Measurements from ENCODE around the gene SPOUT1.
"Not testable (repeated sequence)": the region's sequence is repeated elsewhere in the genome, so short reads cannot be mapped to it uniquely, and the experiment has no call there.

Gene SPOUT1

GRCh38 chr9:128809831-128810230, 19.8 kb downstream of the SPOUT1 start:
- no peak for DNase-seq

GRCh38 chr9:128809036-128809599, 20.5 kb downstream of the SPOUT1 start:
- DNase-seq = no peak

GRCh38 chr9:128808543-128808942, 21.1 kb downstream of the SPOUT1 start:
- no peak for DNase-seq

DNA sequence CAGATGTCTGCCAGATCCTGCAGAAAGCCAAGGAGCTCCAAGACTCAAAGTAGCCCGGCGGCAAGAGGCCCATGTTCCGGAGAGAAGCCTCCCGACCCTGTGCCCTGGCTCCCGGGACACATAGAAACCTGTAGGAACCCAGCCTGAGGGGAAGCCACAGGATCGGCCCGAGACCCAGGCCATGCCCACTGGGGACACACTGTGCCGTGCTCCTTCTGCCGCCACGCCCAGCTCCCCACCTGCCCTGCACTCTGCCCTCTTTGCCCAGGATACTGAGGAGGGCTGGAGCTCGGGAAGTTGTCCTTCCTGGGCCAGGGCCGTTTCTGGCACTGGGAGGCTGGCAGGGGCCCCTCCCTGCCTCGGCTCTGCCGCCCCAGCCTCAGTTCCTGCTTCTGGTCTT, 21.8 kb downstream of the SPOUT1 start:
- no peak for DNase-seq

DNA sequence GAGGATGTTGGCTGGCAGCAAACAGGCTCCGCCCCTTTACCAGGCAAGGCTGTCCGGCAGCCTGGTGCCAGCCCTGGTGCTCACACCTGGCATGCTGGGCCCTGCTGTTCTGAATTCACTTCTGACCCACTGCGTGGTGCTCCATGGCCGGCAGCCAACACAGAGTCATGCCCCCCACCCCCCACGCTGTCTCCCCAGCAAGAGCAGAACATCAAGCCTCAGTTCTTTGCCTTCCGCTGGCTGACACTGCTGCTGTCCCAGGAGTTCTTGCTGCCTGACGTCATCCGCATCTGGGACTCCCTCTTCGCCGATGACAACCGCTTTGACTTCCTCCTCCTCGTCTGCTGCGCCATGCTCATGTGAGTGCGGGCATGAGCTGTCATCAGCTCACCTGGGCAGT, 23.9 kb downstream of the SPOUT1 start:
- no peak for DNase-seq

- DNase-seq = no peak
These were observed 27.1 kb downstream of the SPOUT1 start for GRCh38 chr9:128802482-128802881.

DNA sequence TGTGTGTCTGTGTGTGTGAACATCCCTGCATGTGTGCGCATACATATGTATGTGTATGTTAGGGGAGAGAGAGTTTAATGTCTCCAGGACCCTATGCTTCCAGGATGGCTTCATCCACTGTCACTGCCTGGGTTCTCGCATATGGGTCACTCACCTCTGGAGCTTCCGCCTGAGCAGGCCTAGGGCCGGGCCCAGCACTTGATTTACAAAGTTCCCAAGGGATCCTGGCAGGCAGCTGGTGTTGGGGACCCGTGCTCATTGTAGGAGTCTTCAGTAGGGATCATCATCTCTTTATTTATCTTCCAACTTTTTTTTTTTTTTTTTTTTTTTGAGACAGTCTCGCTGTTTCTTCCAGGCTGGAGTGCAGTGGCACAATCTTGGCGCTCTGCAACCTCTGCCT, 29.5 kb downstream of the SPOUT1 start:
- no peak for DNase-seq

- DNase-seq = no peak
These were observed 30.7 kb downstream of the SPOUT1 start for GRCh38 chr9:128798896-128799295.

DNA sequence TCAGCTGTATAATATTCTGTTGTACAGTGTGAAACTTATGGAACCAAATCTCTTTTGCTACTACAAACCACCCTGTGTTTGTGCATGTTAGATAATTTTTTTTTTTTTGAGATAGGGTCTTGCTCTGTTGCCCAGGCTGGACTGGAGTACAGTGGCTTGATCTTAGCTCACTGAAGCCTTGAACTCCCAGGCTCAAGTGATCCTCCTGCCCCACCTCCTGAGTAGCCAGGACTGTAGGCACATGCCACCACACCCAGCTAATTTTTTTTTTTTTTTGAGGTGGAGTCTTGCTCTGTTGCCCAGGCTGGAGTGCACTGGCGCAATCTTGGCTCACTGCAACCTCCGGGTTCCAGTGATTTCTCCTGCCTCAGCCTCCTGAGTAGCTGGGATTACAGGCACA, 34.6 kb downstream of the SPOUT1 start:
- not testable (repeated sequence) for DNase-seq

DNA sequence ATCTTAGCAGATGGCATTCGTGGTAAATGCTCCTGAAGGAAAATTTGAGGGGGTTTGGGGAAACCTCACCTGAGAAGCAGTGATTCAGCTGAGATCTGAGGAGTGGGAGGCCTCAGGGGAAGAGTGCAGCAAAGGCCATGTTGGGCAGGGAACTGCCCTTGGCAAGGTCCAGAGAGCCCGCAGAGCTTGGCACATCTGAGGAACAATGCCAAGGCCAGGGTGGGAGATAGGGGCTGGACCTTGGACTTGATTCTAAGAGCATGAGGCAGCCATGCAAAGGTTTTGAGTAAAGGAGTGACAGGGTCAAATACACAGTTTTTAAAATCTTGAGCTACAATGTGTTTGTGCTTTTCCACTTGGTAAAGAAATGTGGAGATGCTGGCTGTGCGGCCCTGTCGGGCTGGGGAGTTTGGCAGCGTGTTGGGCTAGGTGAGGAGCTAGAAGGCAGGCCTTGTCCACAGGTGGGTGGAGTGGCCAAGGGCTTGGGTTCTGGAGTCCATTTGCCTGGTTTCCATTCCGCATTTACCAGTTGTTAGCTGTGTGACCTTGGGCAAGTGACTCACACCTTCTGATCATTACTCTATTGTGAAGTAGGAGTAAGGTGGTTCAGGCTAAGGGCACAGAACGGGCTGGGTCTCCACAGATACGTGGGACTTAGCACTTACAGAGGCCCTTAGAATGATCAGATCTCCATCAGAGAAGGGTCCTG, 36.5 kb downstream of the SPOUT1 start:
- no peak for DNase-seq

GRCh38 chr9:128792134-128792533, 37.5 kb downstream of the SPOUT1 start:
- no peak for DNase-seq

GRCh38 chr9:128790536-128790935, 39.1 kb downstream of the SPOUT1 start:
- no peak for DNase-seq

GRCh38 chr9:128788445-128788844, 41.1 kb downstream of the SPOUT1 start:
- DNase-seq = no peak

GRCh38 chr9:128787659-128788058, 41.9 kb downstream of the SPOUT1 start:
- DNase-seq = no peak

GRCh38 chr9:128786681-128787601, 42.7 kb downstream of the SPOUT1 start, which contains the start of gene TBC1D13:
Gene TBC1D13 (plus strand): TSS chr9:128787253. CDS start chr9:128787354, 101 bp downstream.
- DNase-seq = peak; percentile 72 to 88 (median 77)

DNA sequence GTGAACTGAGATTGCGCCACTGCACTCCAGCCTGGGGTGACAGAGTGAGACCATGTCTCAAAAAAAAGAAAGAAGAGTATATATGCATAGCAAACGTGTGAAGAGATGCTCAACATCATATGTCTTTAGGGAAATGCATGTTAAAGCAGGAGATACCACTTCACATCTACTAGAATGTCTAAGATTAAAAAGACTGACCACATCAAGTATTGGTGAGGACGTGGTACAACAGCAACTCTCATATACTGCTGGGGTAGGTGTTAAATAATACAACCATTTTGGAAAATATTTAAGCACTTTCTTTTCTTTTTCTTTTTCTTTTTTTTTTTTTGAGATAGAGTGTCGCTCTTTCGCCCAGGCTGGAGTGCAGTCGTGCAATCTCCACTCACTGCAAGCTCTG, 44.2 kb downstream of the SPOUT1 start:
- DNase-seq = no peak

DNA sequence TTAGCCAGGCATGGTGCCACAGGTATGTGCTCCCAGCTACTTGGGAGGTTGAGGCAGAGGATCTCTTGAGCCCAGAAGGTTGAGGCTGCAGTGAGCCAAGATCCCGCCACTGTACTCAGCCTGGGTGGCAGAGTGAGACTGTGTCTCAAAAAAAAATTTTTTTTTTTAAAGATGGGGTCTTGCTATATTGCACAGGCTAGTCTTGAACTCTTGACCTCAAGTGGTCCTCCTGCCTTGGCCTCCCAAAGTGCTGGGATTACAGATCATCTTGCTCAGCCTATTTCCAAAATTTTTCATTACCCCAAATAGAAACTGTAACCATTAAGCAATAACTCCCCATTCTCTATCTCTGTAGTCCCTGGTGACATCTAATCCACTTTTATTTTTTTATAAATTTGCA, 46.9 kb downstream of the SPOUT1 start:
- DNase-seq = no peak

DNA sequence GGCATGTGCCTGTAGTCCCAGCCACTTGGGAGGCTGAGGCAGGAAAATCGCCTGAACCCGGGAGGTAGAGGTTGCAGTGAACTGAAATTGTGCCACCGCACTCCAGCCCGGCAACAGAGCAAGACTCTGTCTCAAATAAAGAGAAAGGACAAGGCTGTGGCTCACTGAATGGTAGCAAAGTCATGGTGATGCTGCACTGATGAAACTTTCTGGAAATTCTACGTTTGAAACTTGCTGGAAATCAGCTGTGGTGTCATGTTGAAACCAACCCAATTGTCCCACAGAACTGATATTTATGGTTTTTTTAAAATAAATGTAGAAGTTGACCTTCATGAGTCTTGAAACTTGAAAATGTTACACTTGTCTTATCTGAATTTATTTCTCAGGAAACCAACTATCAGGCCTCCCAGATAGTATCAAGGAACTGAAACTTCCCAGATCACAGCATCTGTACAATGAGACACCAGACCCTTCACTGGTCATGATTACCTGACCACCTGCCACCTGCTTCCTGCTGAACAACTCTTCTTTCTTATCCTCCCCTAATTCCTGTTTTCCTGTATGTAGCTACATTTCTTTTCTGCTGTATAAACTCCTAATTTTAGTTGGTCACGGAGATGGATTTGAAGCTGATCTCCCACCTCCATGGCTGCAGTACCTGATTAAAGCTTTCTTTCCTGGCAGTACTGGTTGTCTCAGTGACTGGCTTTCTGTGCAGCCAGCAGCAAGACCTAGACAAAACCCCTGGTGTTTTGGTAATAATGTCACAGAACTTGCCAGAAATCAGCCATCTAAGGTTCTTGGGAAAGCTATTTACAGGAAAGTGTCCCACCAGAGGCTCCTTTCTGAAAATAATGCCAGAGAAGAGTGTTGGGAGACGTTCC, 48.2 kb downstream of the SPOUT1 start:
- no peak for DNase-seq

DNA sequence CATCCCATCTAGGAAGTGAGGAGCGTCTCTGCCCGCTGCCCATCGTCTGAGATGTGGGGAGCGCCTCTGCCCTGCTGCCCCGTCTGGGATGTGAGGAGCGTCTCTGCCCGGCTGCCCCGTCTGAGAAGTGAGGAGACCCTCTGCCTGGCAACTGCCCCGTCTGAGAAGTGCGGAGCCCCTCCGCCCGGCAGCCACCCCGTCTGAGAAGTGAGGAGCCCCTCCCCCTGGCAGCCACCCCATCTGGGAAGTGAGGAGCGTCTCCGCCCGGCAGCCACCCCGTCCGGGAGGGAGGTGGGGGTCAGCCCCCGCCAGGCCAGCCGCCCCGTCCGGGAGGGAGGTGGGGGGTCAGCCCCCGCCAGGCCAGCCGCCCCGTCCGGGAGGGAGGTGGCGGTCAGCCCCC, 49.5 kb downstream of the SPOUT1 start:
- DNase-seq = not testable (repeated sequence)

DNA sequence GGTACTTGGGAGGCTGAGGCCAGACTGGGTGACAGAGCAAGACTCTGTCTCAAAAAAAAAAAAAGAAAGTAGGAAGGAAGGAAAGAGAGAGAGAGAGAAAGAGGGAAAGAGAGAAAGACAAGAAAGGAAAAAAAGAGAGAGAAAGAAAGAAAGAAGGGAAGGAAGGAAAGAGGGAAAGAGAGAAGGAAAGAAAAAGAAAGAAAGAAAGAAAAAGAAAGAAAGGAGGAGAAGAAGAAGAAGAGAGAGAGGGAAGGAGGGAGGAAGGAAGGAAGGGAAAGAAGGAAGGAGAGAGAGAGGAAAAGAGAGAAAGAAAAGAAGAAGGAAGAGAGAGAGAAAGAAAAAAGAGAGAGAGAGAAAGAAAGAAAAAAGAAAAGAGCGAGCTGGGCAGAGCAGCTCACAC, 54.8 kb downstream of the SPOUT1 start:
- DNase-seq = no peak

DNA sequence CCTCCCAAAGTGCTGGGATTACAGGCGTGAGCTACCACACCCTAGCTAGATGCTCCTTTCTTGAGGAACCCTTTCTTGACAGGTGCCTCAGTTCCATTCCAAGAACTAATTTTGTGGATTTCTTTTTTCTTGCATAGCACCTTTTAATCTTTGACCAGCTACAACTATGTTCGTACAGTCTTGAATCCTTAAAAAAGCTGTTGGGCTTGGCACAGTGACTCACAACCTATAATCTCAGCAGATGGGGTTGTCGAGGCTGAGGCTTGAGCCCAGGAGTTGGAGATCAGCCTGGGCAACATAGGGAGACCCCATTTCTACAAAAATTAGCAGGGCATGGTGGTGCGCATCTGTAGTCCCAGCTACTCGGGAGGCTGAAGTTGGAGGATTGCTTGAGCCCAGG, 56.5 kb downstream of the SPOUT1 start:
- DNase-seq = no peak

DNA sequence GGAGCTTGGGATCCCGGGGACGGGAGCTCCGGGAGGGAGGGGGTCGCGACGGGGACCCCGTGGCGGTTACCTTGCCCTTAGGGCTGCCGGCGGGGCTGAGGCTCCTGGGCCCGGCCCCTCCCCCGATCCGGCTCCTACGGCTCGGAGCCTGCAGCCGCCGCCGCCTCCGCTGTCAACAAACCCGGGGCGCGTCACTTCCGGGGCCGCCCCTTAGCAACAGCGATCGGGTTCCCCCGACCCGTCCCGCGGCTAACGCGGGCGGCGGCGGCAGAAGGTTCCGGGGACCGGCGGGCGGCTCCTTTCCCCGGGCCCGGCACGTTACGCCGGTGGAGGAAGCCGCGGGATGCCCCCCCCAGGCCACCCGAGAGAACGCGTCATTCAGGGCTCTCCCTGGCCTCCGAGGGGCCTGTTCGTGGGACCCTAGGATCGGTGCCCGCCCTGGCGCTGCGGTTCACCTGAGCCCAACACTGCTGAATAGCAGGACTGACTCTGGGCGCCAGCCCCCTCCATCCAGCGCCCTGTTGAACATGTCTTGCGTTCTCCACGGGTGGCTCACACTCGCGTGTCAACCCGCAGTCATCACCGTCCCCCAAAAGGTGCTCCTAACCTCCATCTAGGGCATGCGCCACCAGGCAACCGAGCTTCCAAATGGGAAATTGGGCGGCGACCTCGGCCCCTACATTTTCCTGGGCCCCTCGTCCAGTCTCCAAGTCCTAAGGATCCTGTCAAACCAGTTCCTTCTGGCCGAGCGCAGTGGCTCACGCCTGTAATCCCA, 57.7 kb downstream of the SPOUT1 start, which contains the start of gene ZER1:
TSS of gene ZER1 (minus strand) at position 183 of the 775 bp plus-strand sequence. CDS start 16,362 bp downstream, outside the sequence.
- DNase-seq = peak; percentile 80 to 94 (median 90)

Data from activated naive CD4-positive, alpha-beta T cell (primary cell).